Measurements from ENCODE around the gene STOML1.

GRCh38 chr15:73957276-73957675, 34.8 kb downstream of the STOML1 start:
- TF ChIP-seq EZH2 (IDR thresholded peaks at IDR 0.05; ENCODE audit: low read length) (no peak), CTCF (optimal IDR thresholded peaks at IDR 0.05 in 1 of 3, IDR thresholded peaks at IDR 0.05 in 1 of 3, conservative IDR thresholded peaks at IDR 0.05 in 1 of 3; ENCODE audit: extremely low read depth in 1 of 3, insufficient read depth in 2 of 3, low read length in 3 of 3) (no peak)
